Erythroblast (primary cell): ENCODE data around the gene PRR33.

Experiments used
- GATA1 ChIP-seq: IDR thresholded peaks from 2 replicates; pipeline ENCODE4 v1.6.1; 2011; ENCODE audit warnings: low read depth, mild to moderate bottlenecking, control low read depth, low read length, moderate library complexity
- POLR2A ChIP-seq: IDR thresholded peaks from 2 replicates; pipeline ENCODE4 v1.6.1; 2011; ENCODE audit warnings: mild to moderate bottlenecking, low read length

DNA sequence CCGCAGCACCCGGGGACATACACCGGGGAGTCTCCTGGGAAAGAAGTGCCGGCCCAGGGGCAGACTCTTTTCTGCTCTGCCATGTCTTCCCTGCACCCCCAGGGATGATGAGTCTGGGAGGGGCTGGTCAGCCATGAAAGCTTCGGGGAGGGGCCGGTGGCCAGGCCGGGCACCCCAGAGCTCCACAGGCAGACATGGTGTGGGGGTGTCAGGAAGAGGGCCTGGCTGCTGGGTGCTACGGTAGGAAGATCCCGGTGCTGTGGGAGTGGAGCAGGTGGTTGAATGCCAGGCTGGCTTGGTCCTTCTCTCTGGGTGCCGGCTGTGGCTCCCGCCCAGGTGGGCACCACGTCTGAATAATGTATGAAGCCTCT, 21.4 kb downstream of the PRR33 start:
- TF ChIP-seq POLR2A (no peak), GATA1 (no peak)
